IPS-15b (cell line): ENCODE results near the gene TAF11L7.
"Not testable (repeated sequence)": the region's sequence is repeated elsewhere in the genome, so short reads cannot be mapped to it uniquely, and the experiment has no call there.

Experiments used
- H3K27me3 ChIP-seq: one replicate; pipeline ENCODE4 v1.6.1; 2013; ENCODE audit warnings: low read length; ENCODE audit not compliant: control insufficient read depth, insufficient read depth
- H3K36me3 ChIP-seq: one replicate; pipeline ENCODE4 v1.6.1; 2013; ENCODE audit warnings: low read length; ENCODE audit not compliant: control insufficient read depth, insufficient read depth
- H3K4me1 ChIP-seq: one replicate; pipeline ENCODE4 v1.6.1; 2013; ENCODE audit warnings: mild to moderate bottlenecking, low read length; ENCODE audit not compliant: control insufficient read depth, insufficient read depth
- H3K4me3 ChIP-seq: one replicate; pipeline ENCODE4 v1.5.1; 2013; ENCODE audit warnings: low read depth, low read length
- H3K9ac ChIP-seq: one replicate; pipeline ENCODE4 v1.6.1; 2013; ENCODE audit warnings: low read depth, mild to moderate bottlenecking, low read length
- H3K9me3 ChIP-seq: one replicate; pipeline ENCODE4 v1.6.1; 2013; ENCODE audit warnings: mild to moderate bottlenecking, low read length; ENCODE audit not compliant: control insufficient read depth, insufficient read depth

The TAF11L7 gene

GRCh38 chr5:17585658-17586057 is at the start of gene TAF11L7:
TSS of gene TAF11L7 (minus strand) at chr5:17585758.
- not testable (repeated sequence) for H3K9ac ChIP-seq, H3K4me1 ChIP-seq, H3K4me3 ChIP-seq, H3K36me3 ChIP-seq, H3K9me3 ChIP-seq, H3K27me3 ChIP-seq

GRCh38 chr5:17634160-17634559 is 48.6 kb upstream of the TAF11L7 start, which contains the start of gene TAF11L14:
TSS of gene TAF11L14 (plus strand) at chr5:17634460.
- Histone ChIP-seq H3K9me3 (no peaks in the 10 kb centered on the region), H3K36me3 (no peaks in the 10 kb centered on the region), H3K4me3 (no peak within 1 kb of the TSS), H3K4me1 (no peaks in the 10 kb centered on the region), H3K9ac (no peak within 1 kb of the TSS), H3K27me3 (no peaks in the 10 kb centered on the region)

- not testable (repeated sequence) for H3K4me3 ChIP-seq, H3K4me1 ChIP-seq, H3K27me3 ChIP-seq, H3K9ac ChIP-seq, H3K9me3 ChIP-seq, H3K36me3 ChIP-seq
These were observed 46.2 kb upstream of the TAF11L7 start, which contains the start of gene TAF11L13 for GRCh38 chr5:17631788-17632187. TSS of gene TAF11L13 (plus strand) at chr5:17632088.

GRCh38 chr5:17625686-17626085 is 40.1 kb upstream of the TAF11L7 start:
- H3K36me3 ChIP-seq = no peaks in the 10 kb centered on the region
- H3K9ac ChIP-seq = no peak overlapping the region
- no peaks in the 10 kb centered on the region for H3K27me3 ChIP-seq
- H3K4me3 ChIP-seq = no peak overlapping the region
- H3K9me3 ChIP-seq = no peaks in the 10 kb centered on the region
- H3K4me1 ChIP-seq = no peaks in the 10 kb centered on the region

GRCh38 chr5:17620627-17621026 is 35.1 kb upstream of the TAF11L7 start:
- Histone ChIP-seq H3K9ac (no peak overlapping the region), H3K4me1 (no peaks in the 10 kb centered on the region), H3K4me3 (no peak overlapping the region), H3K27me3 (no peaks in the 10 kb centered on the region), H3K36me3 (no peaks in the 10 kb centered on the region), H3K9me3 (no peaks in the 10 kb centered on the region)

GRCh38 chr5:17619354-17619753 is 33.8 kb upstream of the TAF11L7 start:
- Histone ChIP-seq H3K9me3 (no peaks in the 10 kb centered on the region), H3K27me3 (no peaks in the 10 kb centered on the region), H3K9ac (no peak overlapping the region), H3K36me3 (no peaks in the 10 kb centered on the region), H3K4me3 (no peak overlapping the region), H3K4me1 (no peaks in the 10 kb centered on the region)

- Histone ChIP-seq H3K4me1 (no peaks in the 10 kb centered on the region), H3K27me3 (no peaks in the 10 kb centered on the region), H3K9ac (no peak overlapping the region), H3K36me3 (no peaks in the 10 kb centered on the region), H3K9me3 (no peaks in the 10 kb centered on the region), H3K4me3 (no peak overlapping the region)
These were observed 29.5 kb upstream of the TAF11L7 start for GRCh38 chr5:17614872-17615605.

- H3K36me3 ChIP-seq, H3K9me3 ChIP-seq: not testable (repeated sequence)
These were observed 24.5 kb upstream of the TAF11L7 start, which contains the start of gene TAF11L12 for GRCh38 chr5:17610092-17610491. TSS of gene TAF11L12 (plus strand) at chr5:17610392.

GRCh38 chr5:17607461-17607860 is 21.9 kb upstream of the TAF11L7 start:
- not testable (repeated sequence) for H3K9ac ChIP-seq, H3K4me3 ChIP-seq, H3K27me3 ChIP-seq, H3K36me3 ChIP-seq, H3K9me3 ChIP-seq, H3K4me1 ChIP-seq

More at GRCh38 chr5:17610092-17610491, 24.5 kb upstream of the TAF11L7 start, which contains the start of gene TAF11L12:
- not testable (repeated sequence) for H3K4me1 ChIP-seq, H3K9ac ChIP-seq, H3K4me3 ChIP-seq, H3K27me3 ChIP-seq

GRCh38 chr5:17604951-17605350 is 19.4 kb upstream of the TAF11L7 start:
- no peak overlapping the region for H3K9ac ChIP-seq
- no peak overlapping the region for H3K4me3 ChIP-seq
- H3K9me3 ChIP-seq = no peaks in the 10 kb centered on the region
- H3K27me3 ChIP-seq = no peaks in the 10 kb centered on the region
- H3K36me3 ChIP-seq = no peaks in the 10 kb centered on the region
- H3K4me1 ChIP-seq = no peaks in the 10 kb centered on the region

GRCh38 chr5:17603880-17604279 is 18.3 kb upstream of the TAF11L7 start, which contains the start of gene TAF11L11:
TSS of gene TAF11L11 (plus strand) at chr5:17604183.
- not testable (repeated sequence) for H3K9me3 ChIP-seq, H3K27me3 ChIP-seq, H3K9ac ChIP-seq, H3K36me3 ChIP-seq, H3K4me3 ChIP-seq, H3K4me1 ChIP-seq

GRCh38 chr5:17597728-17598127 is 12.2 kb upstream of the TAF11L7 start, which contains the start of gene TAF11L10:
TSS of gene TAF11L10 (minus strand) at chr5:17597828.
- H3K27me3 ChIP-seq, H3K4me1 ChIP-seq, H3K36me3 ChIP-seq, H3K4me3 ChIP-seq, H3K9ac ChIP-seq, H3K9me3 ChIP-seq: not testable (repeated sequence)
